Transverse colon (tissue), 4 donors: ENCODE measurements around the gene PPP1R13B.

Source experiments
- POLR2A ChIP-seq: fragments of 450-650 bp; IDR thresholded peaks from one replicate; pipeline ENCODE4 v1.6.1; 2016; ENCODE audit warnings: antibody characterized with exemption, mild to moderate bottlenecking, moderate library complexity
- POLR2AphosphoS5 ChIP-seq, 3 donors: sonication (generic); formaldehyde crosslinking; IDR thresholded peaks; one replicate each; pipeline ENCODE4 v1.6.1; 2016; ENCODE audit warnings: antibody characterized with exemption in 3 of 3
- TF ChIP-seq, protein P1 (sequence below), 5 experiments: fragments of 200-600 bp in 3 of 5; fragments of 450-650 bp in 2 of 5; sonication (generic) in 3 of 5; IDR thresholded peaks; 1 replicate in 2 of 5; 2 replicates in 3 of 5; pipeline ENCODE4 v1.5.1; 2016 to 2017; ENCODE audit warnings: antibody characterized with exemption in 5 of 5, inconsistent platforms in 3 of 5, mild to moderate bottlenecking in 2 of 5, moderate library complexity in 1 of 5

DNA sequence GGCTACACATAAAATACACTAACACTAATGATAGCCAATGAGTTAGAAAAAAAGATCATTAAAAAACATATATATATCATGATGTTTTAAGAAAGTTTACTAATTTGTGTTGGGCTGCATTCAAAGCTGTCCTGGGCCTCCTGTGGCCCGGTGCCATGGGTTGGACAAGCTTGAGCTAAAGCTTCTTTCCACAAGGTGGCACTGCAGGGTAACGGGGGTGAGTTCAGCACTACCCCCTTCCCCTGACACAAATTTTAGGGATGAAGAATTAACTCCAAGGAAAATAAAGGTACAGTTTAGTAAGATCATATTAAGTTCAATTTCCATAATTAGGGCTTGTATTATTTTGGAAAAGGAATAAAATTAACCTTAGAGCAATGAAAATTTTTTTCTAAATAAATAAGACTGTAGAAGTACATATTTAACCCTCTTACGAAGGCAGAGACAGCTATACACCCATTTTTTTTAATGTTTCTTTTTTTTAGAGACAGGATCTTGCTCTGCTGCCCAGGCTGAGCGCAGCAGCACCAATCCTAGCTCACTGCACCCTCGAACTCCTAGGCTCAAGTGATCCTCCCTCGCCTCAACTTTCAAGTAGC lies 38.9 kb downstream of the PPP1R13B start:
- TF ChIP-seq, protein P1, sequence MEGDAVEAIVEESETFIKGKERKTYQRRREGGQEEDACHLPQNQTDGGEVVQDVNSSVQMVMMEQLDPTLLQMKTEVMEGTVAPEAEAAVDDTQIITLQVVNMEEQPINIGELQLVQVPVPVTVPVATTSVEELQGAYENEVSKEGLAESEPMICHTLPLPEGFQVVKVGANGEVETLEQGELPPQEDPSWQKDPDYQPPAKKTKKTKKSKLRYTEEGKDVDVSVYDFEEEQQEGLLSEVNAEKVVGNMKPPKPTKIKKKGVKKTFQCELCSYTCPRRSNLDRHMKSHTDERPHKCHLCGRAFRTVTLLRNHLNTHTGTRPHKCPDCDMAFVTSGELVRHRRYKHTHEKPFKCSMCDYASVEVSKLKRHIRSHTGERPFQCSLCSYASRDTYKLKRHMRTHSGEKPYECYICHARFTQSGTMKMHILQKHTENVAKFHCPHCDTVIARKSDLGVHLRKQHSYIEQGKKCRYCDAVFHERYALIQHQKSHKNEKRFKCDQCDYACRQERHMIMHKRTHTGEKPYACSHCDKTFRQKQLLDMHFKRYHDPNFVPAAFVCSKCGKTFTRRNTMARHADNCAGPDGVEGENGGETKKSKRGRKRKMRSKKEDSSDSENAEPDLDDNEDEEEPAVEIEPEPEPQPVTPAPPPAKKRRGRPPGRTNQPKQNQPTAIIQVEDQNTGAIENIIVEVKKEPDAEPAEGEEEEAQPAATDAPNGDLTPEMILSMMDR (IDR thresholded peaks at IDR 0.05): peak; percentile 81 to 89 (median 85)
- no peak for TF ChIP-seq POLR2A
- no peak for TF ChIP-seq POLR2AphosphoS5 (IDR thresholded peaks at IDR 0.05)
